Islet precursor cell (in vitro differentiated cells): ENCODE measurements around the gene IFNA21.
A peak's percentile ranks its signal among the peaks of the same experiment; 100 is the strongest.
"Not testable (repeated sequence)": the region's sequence is repeated elsewhere in the genome, so short reads cannot be mapped to it uniquely, and the experiment has no call there.

Experiments
- DNase-seq: peaks from one replicate; pipeline ENCODE4 v3.0.0-alpha.2; 2018

Gene IFNA21

DNA sequence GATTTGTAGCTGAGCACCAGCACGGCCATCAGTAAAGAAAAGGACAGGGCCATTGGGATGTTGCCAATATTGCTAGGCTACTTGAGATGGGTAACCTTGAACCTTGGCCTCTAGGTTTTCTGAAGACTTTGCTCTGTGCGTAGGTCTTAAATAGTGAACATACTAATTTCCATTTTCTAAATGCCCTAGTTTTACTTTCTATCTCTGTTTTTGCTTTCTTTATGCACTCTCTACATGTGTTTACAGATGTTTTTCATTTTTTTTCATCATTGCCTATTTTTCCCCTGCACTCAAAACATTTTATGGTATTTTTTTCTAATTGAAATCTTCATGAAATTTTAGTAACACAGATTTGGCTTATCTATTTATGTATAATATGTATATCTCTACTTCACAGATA, at the start of gene IFNA21:
Gene IFNA21, minus strand, starts transcription at position 101 of the 400 bp plus-strand sequence. Its CDS starts 48 bp downstream, at position 53.
- DNase-seq = not testable (repeated sequence)

DNA sequence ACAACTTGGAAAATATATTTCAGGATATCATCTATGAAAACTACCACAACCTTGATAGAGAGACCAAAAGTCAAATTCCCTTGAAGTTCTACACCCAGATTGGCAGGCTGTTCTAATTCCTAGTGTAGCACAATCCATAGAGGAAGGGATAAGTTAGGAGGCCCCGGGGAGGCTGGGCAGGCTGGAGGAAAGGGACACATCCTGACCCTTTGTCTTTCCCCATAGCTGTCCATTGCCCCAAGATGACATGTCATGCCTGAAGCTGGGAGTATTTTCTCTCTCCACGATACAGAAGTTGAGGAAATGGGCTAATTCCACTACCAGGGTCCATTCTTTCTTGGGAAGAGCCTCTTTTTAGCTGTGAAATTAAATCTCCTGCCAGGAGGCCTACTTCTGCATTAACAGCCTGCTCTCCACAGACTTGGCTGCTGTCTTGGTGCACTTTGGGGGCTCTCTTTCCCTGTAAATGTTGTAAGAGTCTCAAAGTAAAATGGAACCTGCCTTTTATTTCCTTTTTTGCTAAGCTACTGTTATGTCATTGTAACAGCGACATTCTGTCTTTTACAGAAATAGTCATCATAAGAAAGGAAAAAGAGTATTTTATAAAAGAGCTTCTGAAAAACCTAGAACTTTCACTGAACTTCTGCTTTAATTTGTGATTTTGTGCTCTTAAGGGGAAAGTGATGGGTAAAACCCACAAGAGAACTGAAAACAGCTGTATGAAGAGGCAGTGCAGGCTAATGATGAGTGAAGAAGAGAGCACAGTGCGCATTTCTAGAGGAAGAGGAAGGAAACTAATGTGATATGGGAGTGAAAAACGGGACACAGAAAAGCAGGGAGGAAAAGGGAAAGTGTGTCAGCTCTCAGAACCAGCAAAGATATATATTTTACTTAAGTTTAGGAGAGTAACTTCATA, 47.2 kb upstream of the IFNA21 start:
- not testable (repeated sequence) for DNase-seq

DNA sequence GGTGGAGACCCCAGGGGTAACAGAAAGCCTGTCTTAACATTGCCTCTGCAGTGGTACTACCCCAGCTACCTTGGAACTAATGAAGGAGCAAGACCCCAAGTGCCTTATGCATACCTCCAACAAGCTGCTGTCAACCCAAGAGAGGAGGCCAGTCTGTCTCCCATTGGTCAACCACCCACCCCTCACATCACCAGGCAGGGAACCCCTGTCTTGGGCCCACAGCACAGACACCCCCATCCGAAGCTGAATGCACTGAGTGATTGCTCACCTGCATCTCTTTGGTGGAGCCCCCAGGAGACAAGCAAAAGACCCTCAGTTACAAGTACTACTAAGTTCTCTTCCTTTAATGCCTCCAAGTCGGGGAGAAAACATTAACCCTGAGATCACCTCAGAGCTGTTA, 45.7 kb upstream of the IFNA21 start:
- not testable (repeated sequence) for DNase-seq

DNA sequence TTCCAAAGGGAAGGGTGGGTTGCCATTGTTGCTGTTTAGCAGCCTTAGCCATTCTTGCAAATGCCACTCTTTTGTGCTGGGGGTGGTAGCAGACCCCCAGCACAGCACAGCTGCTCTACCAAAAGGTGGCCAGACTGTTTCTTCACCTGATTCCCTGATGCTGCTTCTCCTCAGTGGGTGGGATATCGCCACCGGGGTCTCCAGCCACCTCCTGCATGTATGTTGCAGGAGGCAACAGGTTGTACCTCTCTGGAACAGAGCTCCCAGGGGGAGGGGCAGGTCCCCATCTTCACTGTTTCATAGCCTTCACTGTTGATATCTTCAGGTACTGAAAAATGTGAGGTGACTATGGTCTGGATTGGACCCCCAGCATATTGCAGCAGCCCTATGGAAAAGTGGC, 44.3 kb upstream of the IFNA21 start:
- not testable (repeated sequence) for DNase-seq

DNA sequence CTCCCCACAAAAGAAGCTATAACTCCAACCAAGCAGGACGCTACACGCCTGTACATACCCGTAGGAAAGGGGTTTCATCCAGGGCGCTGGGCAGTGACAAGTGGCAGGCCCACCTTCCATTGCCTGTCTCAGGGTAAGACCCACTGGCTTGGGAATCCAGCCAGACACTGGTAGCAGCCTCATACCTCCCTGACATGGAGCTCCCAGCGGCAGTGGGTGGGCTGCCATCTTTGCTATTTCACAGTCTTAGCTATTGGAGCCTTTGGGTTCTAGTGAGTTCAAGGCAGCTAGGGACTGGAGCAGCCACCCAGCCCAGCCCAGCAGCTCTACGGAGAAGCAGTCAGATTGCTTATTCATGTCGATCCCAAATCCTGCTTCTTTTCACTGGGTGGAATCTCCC, 43.9 kb upstream of the IFNA21 start:
- no peak for DNase-seq

- DNase-seq = not testable (repeated sequence)
These were observed 40.6 kb upstream of the IFNA21 start, which contains the start of gene IFNA10 for GRCh38 chr9:21207043-21207442. Gene IFNA10 (minus strand): TSS chr9:21207143. CDS start chr9:21207097, 46 bp downstream.

- DNase-seq = no peak
These were observed 38.7 kb upstream of the IFNA21 start for GRCh38 chr9:21205204-21205603.

DNA sequence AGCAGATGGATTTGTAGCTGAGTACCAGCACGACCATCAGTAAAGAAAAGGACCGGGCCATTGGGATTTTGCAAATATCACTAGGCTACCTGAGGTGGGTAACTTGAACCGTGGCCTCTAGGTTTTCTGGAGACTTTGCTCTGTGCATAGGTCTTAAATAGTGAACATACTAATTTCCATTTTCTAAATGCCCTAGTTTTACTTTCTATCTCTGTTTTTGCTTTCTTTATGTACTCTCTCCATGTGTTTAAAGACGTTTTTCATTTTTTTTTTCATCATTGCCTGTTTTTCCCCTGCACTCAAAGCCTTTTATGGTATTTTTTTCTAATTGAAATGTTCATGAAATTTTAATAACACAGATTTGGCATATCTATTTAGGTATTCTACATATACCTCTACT, 35.6 kb upstream of the IFNA21 start, which contains the start of gene IFNA7:
Gene IFNA7, minus strand, starts transcription at position 101 of the 400 bp plus-strand sequence. Its CDS starts 40 bp downstream, at position 61.
- DNase-seq = not testable (repeated sequence)

- not testable (repeated sequence) for DNase-seq
These were observed 28.7 kb upstream of the IFNA21 start for GRCh38 chr9:21194867-21195776.

DNA sequence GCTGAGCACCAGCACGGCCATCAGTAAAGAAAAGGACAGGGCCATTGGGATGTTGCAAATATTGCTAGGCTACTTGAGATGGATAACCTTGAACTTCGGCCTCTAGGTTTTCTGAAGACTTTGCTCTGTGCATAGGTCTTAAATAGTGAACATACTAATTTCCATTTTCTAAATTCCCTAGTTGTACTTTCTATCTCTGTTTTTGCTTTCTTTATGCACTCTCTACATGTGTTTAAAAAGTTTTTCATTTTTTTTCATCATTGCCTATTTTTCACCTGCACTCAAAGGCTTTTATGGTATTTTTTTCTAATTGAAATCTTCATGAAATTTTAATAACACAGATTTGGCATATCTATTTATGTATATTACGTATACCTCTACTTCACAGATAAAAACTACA, 21.0 kb upstream of the IFNA21 start, which contains the start of gene IFNA4:
Gene IFNA4, minus strand, starts transcription at position 101 of the 400 bp plus-strand sequence. Its CDS starts 56 bp downstream, at position 45.
- DNase-seq = not testable (repeated sequence)

DNA sequence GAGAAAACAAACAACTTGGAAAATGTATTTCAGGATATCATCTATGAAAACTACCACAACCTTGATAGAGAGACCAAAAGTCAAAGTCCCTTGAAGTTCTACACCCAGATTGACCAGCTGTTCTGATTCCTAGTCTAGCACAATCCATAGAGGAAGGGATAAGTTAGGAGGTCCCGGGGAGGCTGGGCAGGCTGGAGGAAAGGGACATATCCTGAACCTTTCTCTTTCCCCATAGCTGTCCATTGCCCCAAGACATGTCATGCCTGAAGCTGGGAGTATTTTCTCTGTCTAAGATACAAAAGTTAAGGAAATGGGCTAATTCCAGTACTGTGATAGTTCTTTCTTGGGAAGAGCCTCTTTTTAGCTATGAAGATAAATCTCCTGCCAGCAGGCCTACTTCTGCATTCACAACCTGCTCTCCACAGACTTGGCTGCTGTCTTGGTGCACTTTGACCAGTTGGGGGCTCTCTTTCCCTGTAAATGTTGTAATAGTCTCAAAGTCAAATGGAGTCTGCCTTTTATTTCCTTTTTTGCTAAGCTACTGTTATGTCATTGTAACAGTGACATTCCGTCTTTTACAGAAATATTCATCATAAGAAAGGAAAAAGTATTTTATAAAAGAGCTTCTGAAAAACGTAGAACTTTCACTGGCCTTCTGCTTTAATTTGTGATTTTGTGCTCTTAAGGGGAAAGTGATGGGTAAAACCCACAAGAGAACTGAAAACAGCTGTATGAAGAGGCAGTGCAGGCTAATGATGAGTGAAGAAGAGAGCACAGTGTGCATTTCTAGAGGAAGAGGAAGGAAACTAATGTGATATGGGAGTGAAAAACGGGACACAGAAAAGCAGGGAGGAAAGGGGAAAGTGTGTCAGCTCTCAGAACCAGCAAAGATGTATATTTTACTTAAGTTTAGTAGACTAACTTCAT, 16.6 kb upstream of the IFNA21 start:
- peak; percentile 67 for DNase-seq

DNA sequence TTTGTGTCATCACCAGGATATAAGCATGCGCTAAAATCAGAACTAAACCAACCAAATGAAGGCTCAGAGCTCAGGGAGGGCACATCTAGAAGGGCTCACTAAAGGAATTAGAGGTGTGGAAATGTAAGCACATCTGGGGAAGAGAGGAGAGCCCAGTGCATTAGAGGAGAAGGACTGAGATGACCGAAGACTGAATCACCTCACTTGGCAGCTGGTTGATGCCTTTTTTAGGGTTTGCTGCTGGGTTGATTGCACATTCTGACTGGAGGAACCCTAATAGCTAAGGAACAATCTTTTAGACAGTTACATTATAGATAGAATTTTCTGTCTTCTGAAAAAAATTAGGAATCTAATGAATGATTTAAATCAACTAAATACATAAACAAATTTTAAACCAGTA, 8.2 kb upstream of the IFNA21 start:
- DNase-seq = no peak

DNA sequence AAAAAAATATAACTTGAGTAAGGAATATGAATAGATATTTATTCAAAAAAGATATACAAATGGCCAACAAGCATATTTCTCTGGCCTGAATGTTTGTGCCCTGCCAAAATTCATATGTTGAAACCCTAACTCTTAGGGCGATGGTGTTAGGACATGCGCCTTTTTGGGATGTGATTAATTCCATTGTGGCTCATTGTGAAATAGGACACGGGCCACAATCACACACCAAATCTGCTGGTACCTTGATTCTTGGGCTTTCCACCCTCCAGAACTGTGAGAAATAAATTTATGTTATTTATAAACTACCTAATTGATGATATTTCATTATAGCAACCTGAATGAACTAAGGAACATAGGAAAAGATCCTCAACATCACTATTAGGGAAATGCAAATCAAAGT, 5.7 kb upstream of the IFNA21 start:
- no peak for DNase-seq

GRCh38 chr9:21171351-21171750, 4.9 kb upstream of the IFNA21 start:
- no peak for DNase-seq

GRCh38 chr9:21165516-21165915, 944 bp downstream of the IFNA21 start:
- DNase-seq = no peak

- DNase-seq = peak; percentile 81
These were observed 6.3 kb downstream of the IFNA21 start for GRCh38 chr9:21160178-21160577.

- DNase-seq = no peak
These were observed 11.0 kb downstream of the IFNA21 start for GRCh38 chr9:21155501-21155900.

DNA sequence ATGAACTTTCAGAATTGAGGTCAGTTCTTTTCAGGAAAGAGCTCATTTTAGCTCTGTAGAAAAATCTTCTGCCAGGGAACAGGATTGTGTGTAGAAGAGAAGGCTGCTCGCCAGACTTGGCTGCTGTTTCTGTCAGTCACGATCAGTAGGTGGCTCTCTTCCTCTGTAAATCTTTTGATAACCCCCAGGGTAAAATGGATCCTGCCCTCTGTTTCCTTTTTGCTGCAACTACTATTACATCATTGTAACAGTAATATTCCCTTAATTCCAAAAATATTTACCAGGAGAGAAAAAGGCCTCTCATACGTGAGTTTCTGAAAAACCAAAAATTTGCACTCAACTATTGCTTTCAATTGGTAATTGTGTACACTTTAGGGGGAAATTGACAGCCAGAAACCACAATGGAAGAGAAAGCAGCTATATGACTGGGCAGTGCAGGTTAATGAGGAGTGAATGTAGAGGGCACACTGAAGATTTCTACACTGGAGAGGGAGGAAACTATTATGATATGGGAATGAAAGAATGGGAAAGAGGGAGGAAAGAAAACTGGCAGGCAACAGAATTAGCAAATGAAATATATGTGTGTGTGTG, 12.3 kb downstream of the IFNA21 start:
- no peak for DNase-seq

DNA sequence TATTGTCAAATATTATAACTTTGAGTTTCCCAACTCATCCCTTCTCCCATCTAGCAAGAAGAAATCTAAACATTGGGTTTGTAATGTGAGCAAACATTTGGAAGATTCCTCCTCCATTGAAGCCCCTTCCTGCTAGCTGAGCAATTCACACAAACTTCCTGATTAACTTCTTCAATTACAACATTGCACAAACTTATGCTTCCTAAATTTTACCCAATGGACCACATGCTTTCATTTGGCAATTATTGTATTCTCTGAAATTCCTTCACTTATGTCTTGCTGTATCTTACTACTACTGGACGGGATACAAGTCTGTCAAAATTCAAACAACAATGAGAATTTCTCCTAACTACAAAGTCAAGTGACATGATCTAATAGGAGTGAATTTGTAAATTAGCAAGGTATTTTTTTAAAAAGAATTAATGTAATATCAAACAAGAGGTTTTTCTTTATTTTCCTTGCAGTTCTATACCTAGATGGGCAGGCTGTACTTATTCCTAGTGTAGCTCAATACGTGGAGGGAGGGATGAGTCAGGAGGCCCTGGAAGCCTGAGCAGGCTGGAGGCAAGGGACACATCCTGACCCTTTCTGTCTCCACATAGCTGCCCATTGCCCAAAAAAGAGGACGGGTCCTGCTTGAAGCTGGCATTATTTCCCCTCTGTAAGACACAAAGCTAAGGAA, 13.0 kb downstream of the IFNA21 start:
- DNase-seq = peak; percentile 76

- DNase-seq = no peak
These were observed 21.9 kb downstream of the IFNA21 start for GRCh38 chr9:21144603-21145002.

- DNase-seq = peak; percentile 54
These were observed 25.0 kb downstream of the IFNA21 start, which contains the start of gene IFNW1 for GRCh38 chr9:21141427-21141882. Gene IFNW1 (minus strand): TSS chr9:21141832. CDS start chr9:21141570, 262 bp downstream.
